ENCODE measurements around the gene RSAD1. TPM values are rescaled to one million over a fixed set of nuclear protein-coding genes. Genes with fewer than 3 reads are reported as not detected.

Gene RSAD1
- total RNA-seq, 1 experiment from 2014 or later: 93.9 TPM

DNA sequence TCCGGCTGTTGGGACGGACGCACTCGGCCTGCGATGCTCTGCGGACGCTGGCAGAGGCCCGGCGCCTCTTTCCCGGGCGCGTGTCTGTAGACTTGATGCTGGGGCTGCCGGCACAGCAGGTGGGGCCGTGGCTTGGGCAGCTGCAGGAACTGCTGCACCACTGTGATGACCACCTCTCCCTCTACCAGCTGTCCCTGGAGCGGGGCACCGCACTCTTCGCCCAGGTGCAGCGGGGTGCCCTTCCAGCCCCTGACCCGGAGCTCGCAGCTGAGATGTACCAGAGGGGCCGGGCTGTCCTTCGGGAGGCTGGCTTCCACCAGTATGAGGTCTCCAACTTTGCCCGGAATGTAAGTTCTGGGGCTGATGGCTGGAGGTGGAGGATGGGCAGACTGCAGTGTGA is 3.5 kb downstream of the RSAD1 start:
- Histone ChIP-seq H3K27me3 (replicated peaks; ENCODE audit: control insufficient read depth, insufficient read depth, low read length) (no peaks in the 10 kb centered on the region), H3K4me1 (peaks cover 13% of the 10 kb centered on the region), H3K36me3 (ENCODE audit: control insufficient read depth, insufficient read depth, low read length) (peaks cover 12% of the 10 kb centered on the region), H3K9me3 (no peaks in the 10 kb centered on the region), H3K4me3 (ENCODE audit: low read depth, low read length) (no peak overlapping the region)
- DNase-seq: no peak
- intact Hi-C loops (cut with micrococcal nuclease; ENCODE audit: unreplicated experiment): loop anchor here (1.0 to 5.0 kb wide), 8 partner anchors 19 to 475 kb away; partner anchors contain the start of genes EPN3 and SPATA20
- POLR2A ChIA-PET: interaction anchor here (1.0 kb wide), 1 partner anchor 20 kb away, joined by 3 read pairs; no protein-coding TSS in a partner anchor
- Mint-ChIP-seq H3K4me1 (ENCODE audit: low read depth, unreplicated experiment) (peaks cover 37% of the 10 kb centered on the region), H3K27ac (ENCODE audit: unreplicated experiment) (peak overlapping the region; percentile 32), H3K4me3 (ENCODE audit: unreplicated experiment) (no peak overlapping the region), H3K9me3 (ENCODE audit: unreplicated experiment) (no peaks in the 10 kb centered on the region), H3K27me3 (ENCODE audit: insufficient read depth, unreplicated experiment) (no peaks in the 10 kb centered on the region), H3K36me3 (ENCODE audit: insufficient read depth, unreplicated experiment) (peaks cover 52% of the 10 kb centered on the region)
- no TSS peak for BruUV-seq (replicated peaks)
- TF ChIP-seq, protein P1, sequence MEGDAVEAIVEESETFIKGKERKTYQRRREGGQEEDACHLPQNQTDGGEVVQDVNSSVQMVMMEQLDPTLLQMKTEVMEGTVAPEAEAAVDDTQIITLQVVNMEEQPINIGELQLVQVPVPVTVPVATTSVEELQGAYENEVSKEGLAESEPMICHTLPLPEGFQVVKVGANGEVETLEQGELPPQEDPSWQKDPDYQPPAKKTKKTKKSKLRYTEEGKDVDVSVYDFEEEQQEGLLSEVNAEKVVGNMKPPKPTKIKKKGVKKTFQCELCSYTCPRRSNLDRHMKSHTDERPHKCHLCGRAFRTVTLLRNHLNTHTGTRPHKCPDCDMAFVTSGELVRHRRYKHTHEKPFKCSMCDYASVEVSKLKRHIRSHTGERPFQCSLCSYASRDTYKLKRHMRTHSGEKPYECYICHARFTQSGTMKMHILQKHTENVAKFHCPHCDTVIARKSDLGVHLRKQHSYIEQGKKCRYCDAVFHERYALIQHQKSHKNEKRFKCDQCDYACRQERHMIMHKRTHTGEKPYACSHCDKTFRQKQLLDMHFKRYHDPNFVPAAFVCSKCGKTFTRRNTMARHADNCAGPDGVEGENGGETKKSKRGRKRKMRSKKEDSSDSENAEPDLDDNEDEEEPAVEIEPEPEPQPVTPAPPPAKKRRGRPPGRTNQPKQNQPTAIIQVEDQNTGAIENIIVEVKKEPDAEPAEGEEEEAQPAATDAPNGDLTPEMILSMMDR (IDR thresholded peaks at IDR 0.05; ENCODE audit: insufficient read depth in 1 of 2, low read depth in 1 of 2, low read length in 1 of 2, severe bottlenecking in 1 of 2, unreplicated experiment in 1 of 2): no peak
- CTCF ChIA-PET: interaction anchor here (0.7 to 2.5 kb wide), 7 partner anchors 19 to 164 kb away, joined by 3 to 14 read pairs (median 7); no protein-coding TSS in a partner anchor

DNA sequence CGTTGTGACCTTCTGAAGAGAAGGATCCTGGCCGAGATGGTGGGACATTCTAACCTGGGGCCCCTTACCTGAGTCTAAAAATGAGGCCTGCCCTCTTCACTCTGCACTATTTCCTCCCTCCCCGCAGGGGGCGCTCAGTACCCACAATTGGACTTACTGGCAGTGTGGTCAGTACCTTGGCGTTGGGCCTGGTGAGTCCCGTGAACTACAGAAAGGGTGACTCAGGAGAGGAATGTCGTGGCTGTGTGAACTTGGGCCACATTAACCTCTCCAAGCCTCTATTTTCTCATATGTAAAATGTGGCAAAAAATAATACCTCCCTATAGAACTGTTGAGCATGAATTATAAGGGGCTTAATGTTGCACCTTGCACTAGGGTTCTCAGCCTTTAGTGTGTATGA is 3.9 kb downstream of the RSAD1 start:
- no TSS peak for BruUV-seq (replicated peaks)
- Histone ChIP-seq H3K4me3 (ENCODE audit: low read depth, low read length) (no peak overlapping the region), H3K9me3 (no peaks in the 10 kb centered on the region), H3K36me3 (ENCODE audit: control insufficient read depth, insufficient read depth, low read length) (peaks cover 12% of the 10 kb centered on the region), H3K4me1 (peaks cover 13% of the 10 kb centered on the region), H3K27me3 (replicated peaks; ENCODE audit: control insufficient read depth, insufficient read depth, low read length) (no peaks in the 10 kb centered on the region)
- Mint-ChIP-seq H3K27me3 (ENCODE audit: insufficient read depth, unreplicated experiment) (no peaks in the 10 kb centered on the region), H3K27ac (ENCODE audit: unreplicated experiment) (peak overlapping the region; percentile 32), H3K4me1 (ENCODE audit: low read depth, unreplicated experiment) (peaks cover 37% of the 10 kb centered on the region), H3K36me3 (ENCODE audit: insufficient read depth, unreplicated experiment) (peaks cover 52% of the 10 kb centered on the region), H3K4me3 (ENCODE audit: unreplicated experiment) (no peak overlapping the region), H3K9me3 (ENCODE audit: unreplicated experiment) (no peaks in the 10 kb centered on the region)
- DNase-seq: peak; percentile 96 to 99
- TF ChIP-seq, protein P1 (IDR thresholded peaks at IDR 0.05; ENCODE audit: insufficient read depth in 1 of 2, low read depth in 1 of 2, low read length in 1 of 2, severe bottlenecking in 1 of 2, unreplicated experiment in 1 of 2): peak; percentile 99 to 100
- POLR2A ChIA-PET: interaction anchor here (1.0 kb wide), 1 partner anchor 19 kb away, joined by 3 read pairs; no protein-coding TSS in a partner anchor
- CTCF ChIA-PET: interaction anchor here (0.6 to 2.5 kb wide), 9 partner anchors 16 to 300 kb away, joined by 3 to 14 read pairs (median 3); no protein-coding TSS in a partner anchor
- intact Hi-C loops (cut with micrococcal nuclease; ENCODE audit: unreplicated experiment): loop anchor here (1.0 to 5.0 kb wide), 8 partner anchors 19 to 475 kb away; partner anchors contain the start of genes EPN3 and SPATA20

DNA sequence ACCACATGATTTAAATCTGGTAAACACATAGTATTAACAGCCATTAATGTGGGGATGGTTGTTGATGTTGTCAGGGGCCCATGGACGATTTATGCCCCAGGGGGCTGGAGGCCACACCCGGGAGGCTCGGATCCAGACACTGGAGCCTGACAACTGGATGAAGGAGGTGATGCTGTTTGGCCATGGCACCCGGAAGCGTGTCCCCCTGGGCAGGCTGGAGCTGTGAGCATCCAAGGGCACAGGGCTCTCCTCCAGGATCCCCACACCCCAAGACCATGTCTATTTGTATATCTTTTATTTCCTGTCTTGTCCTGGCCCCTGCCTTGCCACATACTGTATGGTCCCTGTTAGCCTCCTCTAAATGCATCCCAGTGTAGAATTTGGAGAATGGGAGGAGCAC is 4.6 kb downstream of the RSAD1 start:
- TF ChIP-seq, protein P1 (IDR thresholded peaks at IDR 0.05; ENCODE audit: insufficient read depth in 1 of 2, low read depth in 1 of 2, low read length in 1 of 2, severe bottlenecking in 1 of 2, unreplicated experiment in 1 of 2): no peak
- Mint-ChIP-seq H3K27ac (ENCODE audit: unreplicated experiment) (no peak overlapping the region), H3K27me3 (ENCODE audit: insufficient read depth, unreplicated experiment) (no peaks in the 10 kb centered on the region), H3K36me3 (ENCODE audit: insufficient read depth, unreplicated experiment) (peaks cover 47% of the 10 kb centered on the region), H3K4me1 (ENCODE audit: low read depth, unreplicated experiment) (peaks cover 31% of the 10 kb centered on the region), H3K4me3 (ENCODE audit: unreplicated experiment) (no peak overlapping the region), H3K9me3 (ENCODE audit: unreplicated experiment) (no peaks in the 10 kb centered on the region)
- H3K9me3 ChIP-seq: no peaks in the 10 kb centered on the region
- no peaks in the 10 kb centered on the region for H3K27me3 ChIP-seq (replicated peaks; ENCODE audit: control insufficient read depth, insufficient read depth, low read length)
- no peak for DNase-seq
- peaks cover 12% of the 10 kb centered on the region for H3K36me3 ChIP-seq (ENCODE audit: control insufficient read depth, insufficient read depth, low read length)
- CTCF ChIA-PET: interaction anchor here (0.5 to 2.5 kb wide), 11 partner anchors 10 to 300 kb away, joined by 3 to 14 read pairs (median 4); partner anchors contain the start of gene LRRC59
- BruUV-seq (replicated peaks): no TSS peak
- intact Hi-C loops (cut with micrococcal nuclease; ENCODE audit: unreplicated experiment): loop anchor here (2.0 to 5.0 kb wide), 2 partner anchors 50 to 474 kb away; partner anchors contain the start of gene EPN3
- no peak overlapping the region for H3K4me3 ChIP-seq (ENCODE audit: low read depth, low read length)
- POLR2A ChIA-PET: no interaction called here
- peaks cover 10% of the 10 kb centered on the region for H3K4me1 ChIP-seq

Data from Caco-2 (cell line).